Measurements from ENCODE around the gene CNTN5. TPM values are rescaled to one million over a fixed set of nuclear protein-coding genes. Genes with fewer than 3 reads are reported as not detected.

Gene CNTN5
- total RNA-seq, 1 donor from 2014 or later = not detected

DNA sequence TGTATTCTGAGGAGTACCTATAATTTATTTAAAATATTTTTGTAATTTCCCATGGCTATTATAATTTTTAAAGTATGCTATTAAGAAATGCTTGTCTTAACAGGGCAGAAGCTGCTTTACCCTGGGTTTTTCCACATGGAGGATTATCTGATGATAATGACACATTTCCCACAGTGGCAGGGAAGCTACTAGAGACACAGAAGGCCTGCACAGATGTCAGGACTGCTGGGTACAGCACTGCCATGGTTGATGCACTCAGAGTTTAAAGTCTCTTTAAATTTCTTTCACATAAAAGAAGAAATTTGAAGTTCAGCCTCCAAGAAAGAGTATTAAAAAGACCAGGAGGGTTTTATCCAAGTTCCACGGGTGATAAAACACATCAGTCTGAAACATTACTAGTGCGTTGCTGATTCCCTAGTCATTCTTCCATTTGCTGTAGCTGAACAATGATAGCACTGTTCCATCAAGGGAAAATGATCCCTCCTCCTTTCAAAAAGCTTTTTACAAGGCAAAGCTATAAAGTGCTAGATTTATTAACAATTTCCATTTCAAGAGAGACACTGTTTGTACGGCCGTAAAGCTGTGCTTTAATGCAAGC, 363.0 kb downstream of the CNTN5 start:
- no peak for TF ChIP-seq CTCF (IDR thresholded peaks at IDR 0.05)
- ATAC-seq = no peak
- H3K36me3 ChIP-seq = no peaks in the 10 kb centered on the region
- no peaks in the 10 kb centered on the region for H3K27me3 ChIP-seq
- H3K4me1 ChIP-seq = no peaks in the 10 kb centered on the region
- no peaks in the 10 kb centered on the region for H3K9me3 ChIP-seq
- intact Hi-C loops (cut with DNase I) = no loop called here
- no peak overlapping the region for H3K27ac ChIP-seq
- no peak for DNase-seq
- H3K4me3 ChIP-seq = no peak overlapping the region

DNA sequence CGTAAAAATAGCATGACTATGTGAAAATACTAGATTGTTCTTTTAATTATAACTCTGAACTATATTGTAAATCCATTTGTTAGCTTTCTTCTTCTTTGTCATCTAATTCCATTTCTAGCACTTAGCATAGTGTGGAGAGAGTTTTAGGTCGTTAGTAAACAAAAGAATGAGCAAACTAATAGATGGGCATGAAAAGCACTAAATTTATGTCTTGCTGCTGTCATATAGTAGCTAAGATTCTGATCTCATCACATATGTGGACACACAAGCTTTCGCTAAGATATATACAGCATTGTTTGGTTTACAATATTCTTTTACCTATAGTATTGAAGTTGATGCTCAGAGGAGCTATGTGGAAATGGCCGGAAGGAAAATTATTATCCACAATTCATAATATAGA, 370.5 kb downstream of the CNTN5 start:
- Histone ChIP-seq H3K4me1 (no peaks in the 10 kb centered on the region), H3K27me3 (no peaks in the 10 kb centered on the region), H3K9me3 (no peaks in the 10 kb centered on the region), H3K4me3 (no peak overlapping the region), H3K27ac (no peak overlapping the region), H3K36me3 (no peaks in the 10 kb centered on the region)
- DNase-seq (no peak), ATAC-seq (no peak)
- TF ChIP-seq CTCF (IDR thresholded peaks at IDR 0.05) = no peak
- intact Hi-C loops (cut with DNase I) = no loop called here

DNA sequence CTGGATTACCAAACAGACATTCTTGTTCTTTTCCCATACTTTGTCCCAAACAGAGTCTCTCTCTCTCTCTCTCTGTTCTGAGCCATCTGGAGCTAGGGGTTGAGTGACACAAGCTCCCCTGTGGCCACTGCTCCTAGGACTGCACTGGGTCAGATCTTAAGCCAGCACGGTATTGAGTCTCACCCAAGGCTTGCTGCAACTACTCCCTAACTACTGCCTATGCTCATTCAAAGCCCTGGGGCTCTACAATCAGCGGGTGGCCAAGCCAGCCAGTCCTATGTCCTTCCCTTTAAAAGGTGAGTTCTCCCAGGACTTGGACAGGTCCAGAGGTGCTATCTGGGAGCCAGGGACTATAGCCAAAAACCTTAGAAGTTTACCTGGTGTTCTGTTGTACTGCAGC, 385.6 kb downstream of the CNTN5 start:
- no peak for ATAC-seq
- intact Hi-C loops (cut with DNase I) = no loop called here

DNA sequence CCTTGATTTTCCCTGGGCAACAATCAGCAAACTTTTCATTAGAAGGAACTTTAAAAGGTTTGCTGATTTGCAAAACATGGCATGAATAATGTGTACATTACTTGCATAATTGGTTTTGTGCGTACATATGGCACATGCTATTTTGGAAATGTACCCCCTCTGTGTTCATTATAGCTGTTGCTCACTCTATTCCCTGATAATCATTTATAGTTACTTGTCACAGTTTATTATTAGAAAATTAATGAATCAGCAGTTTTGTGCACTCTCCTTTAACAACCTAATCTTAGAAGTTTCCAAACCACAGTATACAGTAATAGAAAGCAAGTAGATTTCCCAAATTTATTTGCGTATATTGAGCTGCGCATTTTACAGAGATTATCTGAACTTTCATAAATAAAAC, 389.9 kb downstream of the CNTN5 start:
- Histone ChIP-seq H3K4me1 (no peaks in the 10 kb centered on the region), H3K36me3 (no peaks in the 10 kb centered on the region), H3K27ac (no peak overlapping the region), H3K9me3 (no peaks in the 10 kb centered on the region), H3K27me3 (no peaks in the 10 kb centered on the region), H3K4me3 (no peak overlapping the region)
- ATAC-seq (no peak), DNase-seq (no peak)
- intact Hi-C loops (cut with DNase I) = no loop called here
- TF ChIP-seq CTCF (IDR thresholded peaks at IDR 0.05) = no peak

More for the DNA sequence above, 385.6 kb downstream of the CNTN5 start:
- H3K9me3 ChIP-seq = no peaks in the 10 kb centered on the region
- TF ChIP-seq CTCF (IDR thresholded peaks at IDR 0.05) = no peak
- no peak overlapping the region for H3K4me3 ChIP-seq
- no peaks in the 10 kb centered on the region for H3K4me1 ChIP-seq
- H3K27ac ChIP-seq = no peak overlapping the region
- no peaks in the 10 kb centered on the region for H3K36me3 ChIP-seq
- DNase-seq = no peak
- no peaks in the 10 kb centered on the region for H3K27me3 ChIP-seq

DNA sequence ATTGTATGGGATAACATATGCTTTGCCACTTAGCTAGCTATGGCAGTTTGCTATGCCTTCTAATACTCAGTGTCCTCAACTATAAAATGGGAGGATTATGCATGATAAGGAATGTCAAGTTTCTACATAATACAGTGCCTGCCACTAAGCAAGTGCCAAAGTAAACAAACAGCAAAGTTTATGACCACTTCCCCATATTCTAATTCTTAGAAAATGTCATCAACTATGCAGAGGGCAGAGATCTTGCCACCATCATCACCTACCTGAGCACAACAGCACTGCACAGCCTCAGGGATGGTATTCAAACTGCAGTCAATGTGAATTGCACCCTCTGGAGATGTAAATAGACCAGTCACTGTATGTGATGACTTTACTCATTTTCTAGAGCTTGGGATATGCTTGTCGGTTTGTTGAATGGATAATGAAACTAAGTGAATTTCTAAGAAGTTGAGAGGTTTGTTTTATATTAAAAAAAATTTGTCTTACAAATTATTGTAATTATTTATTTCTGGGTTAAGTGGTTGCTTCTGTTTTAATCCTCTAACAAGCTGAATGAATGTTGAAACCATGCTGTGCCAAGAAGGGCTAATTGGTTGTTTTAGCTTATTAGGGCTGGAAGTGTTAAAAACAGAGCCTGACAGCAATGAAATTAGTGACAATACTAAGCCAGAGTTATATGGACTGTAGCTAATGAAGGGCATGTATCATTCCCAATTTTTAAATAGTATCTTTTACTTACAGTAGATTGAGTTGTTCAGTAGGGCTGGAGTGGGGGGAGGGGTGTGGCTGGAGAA, 398.4 kb downstream of the CNTN5 start:
- Histone ChIP-seq H3K4me3 (no peak overlapping the region), H3K36me3 (no peaks in the 10 kb centered on the region), H3K9me3 (no peaks in the 10 kb centered on the region), H3K4me1 (no peaks in the 10 kb centered on the region), H3K27ac (no peak overlapping the region), H3K27me3 (no peaks in the 10 kb centered on the region)
- intact Hi-C loops (cut with DNase I) = no loop called here
- no peak for TF ChIP-seq CTCF (IDR thresholded peaks at IDR 0.05)
- ATAC-seq (no peak), DNase-seq (no peak)
